CD14-positive monocyte (primary cell): ENCODE data around the gene JAKMIP2. TPM values are rescaled to one million over a fixed set of nuclear protein-coding genes. Genes with fewer than 3 reads are reported as not detected.

Source experiments
- DNase-seq, 3 donors: peaks; one replicate each; pipeline ENCODE4 v3.0.0-alpha.2; 2011 to 2022
- H2AFZ ChIP-seq: 2 replicates; pipeline ENCODE4 v1.6.0; 2012; ENCODE audit warnings: mild to moderate bottlenecking, low read depth, low read length, inconsistent platforms; ENCODE audit not compliant: insufficient read depth, poor library complexity, severe bottlenecking
- H3K27ac ChIP-seq, 2 donors: 1 replicate in 1 of 2; 2 replicates in 1 of 2; pipeline ENCODE4 v1.5.1; 2012 to 2013; ENCODE audit warnings: low read length in 2 of 2, control low read depth in 1 of 2, inconsistent platforms in 1 of 2, low read depth in 1 of 2, mild to moderate bottlenecking in 1 of 2
- H3K27me3 ChIP-seq, 2 donors: one replicate each; pipeline versions ENCODE4 v1.6.0 to v1.6.1; 2011 to 2013; ENCODE audit warnings: low read length in 2 of 2; ENCODE audit not compliant: control insufficient read depth in 2 of 2, insufficient read depth in 2 of 2
- H3K36me3 ChIP-seq, 2 donors: replicated peaks in 1 of 2; 1 replicate in 1 of 2; 2 replicates in 1 of 2; pipeline versions ENCODE4 v1.5.1 to v1.6.1; 2012 to 2013; ENCODE audit warnings: low read length in 2 of 2, control low read depth in 1 of 2, inconsistent platforms in 1 of 2, mild to moderate bottlenecking in 1 of 2; ENCODE audit not compliant: insufficient read depth in 2 of 2, control insufficient read depth in 1 of 2
- H3K4me1 ChIP-seq, 2 donors: 1 replicate in 1 of 2; 2 replicates in 1 of 2; pipeline versions ENCODE4 v1.5.1 to v1.6.1; 2012 to 2013; ENCODE audit warnings: low read length in 2 of 2, control low read depth in 1 of 2, inconsistent platforms in 1 of 2, mild to moderate bottlenecking in 1 of 2, moderate library complexity in 1 of 2; ENCODE audit not compliant: insufficient read depth in 2 of 2, control insufficient read depth in 1 of 2
- H3K4me2 ChIP-seq: replicated peaks from 2 replicates; pipeline ENCODE3; 2012; ENCODE audit warnings: low read length, moderate library complexity, mild to moderate bottlenecking; ENCODE audit not compliant: poor library complexity, severe bottlenecking; ENCODE audit errors: extremely low read depth
- H3K4me3 ChIP-seq, 3 experiments: fragments of 200-600 bp in 1 of 3; sonication (generic) in 1 of 3; replicated peaks in 1 of 3; 1 replicate in 2 of 3; 2 replicates in 1 of 3; pipeline ENCODE4 v1.5.1; 2011 to 2013; ENCODE audit warnings: low read length in 3 of 3, mild to moderate bottlenecking in 3 of 3, control low read depth in 2 of 3, low read depth in 2 of 3, inconsistent platforms in 1 of 3, moderate library complexity in 1 of 3
- H3K79me2 ChIP-seq: 2 replicates; pipeline ENCODE4 v1.6.0; 2012; ENCODE audit warnings: mild to moderate bottlenecking, control low read depth, inconsistent platforms, low read length, moderate library complexity; ENCODE audit not compliant: insufficient read depth
- H3K9ac ChIP-seq: 2 replicates; pipeline ENCODE4 v1.6.0; 2017; ENCODE audit warnings: low read length, mild to moderate bottlenecking; ENCODE audit not compliant: insufficient read depth, poor library complexity, severe bottlenecking
- H3K9me3 ChIP-seq, 2 donors: replicated peaks in 1 of 2; 1 replicate in 1 of 2; 2 replicates in 1 of 2; pipeline versions ENCODE4 v1.5.1 to v1.6.1; 2012 to 2013; ENCODE audit warnings: low read length in 2 of 2, control low read depth in 1 of 2; ENCODE audit not compliant: control insufficient read depth in 1 of 2, insufficient read depth in 1 of 2
- H4K20me1 ChIP-seq: 2 replicates; pipeline ENCODE4 v1.6.0; 2012; ENCODE audit warnings: mild to moderate bottlenecking, low read length, control low read depth, moderate library complexity; ENCODE audit not compliant: insufficient read depth
- H3K27ac Mint-ChIP-seq, 7 donors: one replicate each; pipeline ENCODE4 v1.8.0; 2020; ENCODE audit warnings: mild to moderate bottlenecking in 7 of 7, mixed read lengths in 7 of 7, moderate library complexity in 6 of 7, inconsistent platforms in 2 of 7
- H3K27me3 Mint-ChIP-seq, 3 donors: one replicate each; pipeline ENCODE4 v1.8.0; 2021 to 2022; ENCODE audit warnings: low read depth in 3 of 3, mild to moderate bottlenecking in 3 of 3, mixed read lengths in 3 of 3, moderate library complexity in 3 of 3, inconsistent platforms in 1 of 3
- H3K36me3 Mint-ChIP-seq, 2 donors: one replicate each; pipeline ENCODE4 v1.8.0; 2020; ENCODE audit warnings: mixed read lengths in 2 of 2, inconsistent platforms in 1 of 2, mild to moderate bottlenecking in 1 of 2
- H3K4me1 Mint-ChIP-seq: one replicate; pipeline ENCODE4 v1.8.0; 2020; ENCODE audit warnings: mild to moderate bottlenecking, mixed read lengths
- H3K4me3 Mint-ChIP-seq, 2 donors: one replicate each; pipeline ENCODE4 v1.8.0; 2020; ENCODE audit warnings: mild to moderate bottlenecking in 2 of 2, mixed read lengths in 2 of 2, moderate library complexity in 1 of 2
- H3K9me3 Mint-ChIP-seq, 7 donors: one replicate each; pipeline ENCODE4 v1.8.0; 2020 to 2022; ENCODE audit warnings: mixed read lengths in 7 of 7, mild to moderate bottlenecking in 6 of 7, moderate library complexity in 6 of 7, inconsistent platforms in 2 of 7
- CTCF ChIP-seq: fragments of 200-600 bp; IDR thresholded peaks from one replicate; pipeline ENCODE4 v1.8.0; 2022; ENCODE audit warnings: antibody characterized with exemption, mild to moderate bottlenecking
- WGBS: methylation state at CpG from one replicate; pipeline ENCODE4 v1.1.5; 2013; ENCODE audit warnings: missing lambda C conversion rate; ENCODE audit not compliant: insufficient coverage; 5-methylcytosine and 5-hydroxymethylcytosine counted together
- intact Hi-C, 2 donors: fragments of 100-400 bp; cut with micrococcal nuclease; formaldehyde crosslinking; loops; one replicate each; pipeline versions ENCODE4 v1.15.0 to v1.15.1; 2023
- polyA plus RNA-seq, 3 donors: library from polyadenylated mRNA; depleted of rRNA in 1 of 3; unstranded in 2 of 3; stranded (reverse) in 1 of 3; fragments of 300-500 nt in 2 of 3; fragments of >200 nt in 1 of 3; fragmentation: Illumina TruSeq in 2 of 3; gene quantifications; 1 replicate in 2 of 3; 2 replicates in 1 of 3; pipeline ENCODE4 v1.2.3, GENCODE V29; 2012 to 2021

Gene JAKMIP2
- polyA plus RNA-seq, 3 donors, result 0.02 TPM; not detected in 2

GRCh38 chr5:147639321-147639720 lies 143.2 kb downstream of the JAKMIP2 start:
- no peaks in the 10 kb centered on the region for H3K27me3 Mint-ChIP-seq
- intact Hi-C loops, result no loop called here
- Histone ChIP-seq H3K9me3 (no peaks in the 10 kb centered on the region), H3K9ac (no peak overlapping the region), H4K20me1 (no peaks in the 10 kb centered on the region), H3K27me3 (no peaks in the 10 kb centered on the region), H3K79me2 (no peaks in the 10 kb centered on the region), H3K36me3 (no peaks in the 10 kb centered on the region), H3K4me1 (no peaks in the 10 kb centered on the region), H2AFZ (no peak overlapping the region), H3K27ac (no peak overlapping the region), H3K4me3 (no peak overlapping the region), H3K4me2 (no peak overlapping the region)
- H3K27ac Mint-ChIP-seq, result no peak overlapping the region
- DNase-seq, result no peak
- TF ChIP-seq CTCF, result no peak
- no peaks in the 10 kb centered on the region for H3K4me1 Mint-ChIP-seq
- H3K36me3 Mint-ChIP-seq, result no peaks in the 10 kb centered on the region
- no peaks in the 10 kb centered on the region for H3K9me3 Mint-ChIP-seq
- H3K4me3 Mint-ChIP-seq, result no peak overlapping the region
- no CpG with 5 or more reads among the region's 5 CpGs for WGBS

DNA sequence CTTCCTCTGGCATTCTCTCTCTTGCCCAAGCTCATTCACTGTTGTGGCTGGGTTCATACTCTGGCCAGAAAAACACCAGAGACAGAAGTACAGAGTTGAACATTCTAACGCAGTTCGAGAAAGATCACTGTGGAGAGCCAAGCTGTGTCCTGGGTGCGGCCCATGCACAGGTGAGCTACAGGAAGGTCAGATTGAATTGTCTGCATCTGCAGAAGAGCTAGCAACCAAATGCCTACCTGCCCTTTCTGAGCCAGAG lies 145.9 kb downstream of the JAKMIP2 start:
- Histone ChIP-seq H3K9ac (no peak overlapping the region), H3K9me3 (no peaks in the 10 kb centered on the region), H3K36me3 (no peaks in the 10 kb centered on the region), H3K27me3 (no peaks in the 10 kb centered on the region), H2AFZ (no peak overlapping the region), H3K27ac (no peak overlapping the region), H3K4me2 (no peak overlapping the region), H3K4me1 (no peaks in the 10 kb centered on the region), H3K4me3 (no peak overlapping the region), H3K79me2 (no peaks in the 10 kb centered on the region), H4K20me1 (no peaks in the 10 kb centered on the region)
- Mint-ChIP-seq H3K27me3 (no peaks in the 10 kb centered on the region), H3K27ac (no peak overlapping the region), H3K9me3 (no peaks in the 10 kb centered on the region), H3K4me1 (no peaks in the 10 kb centered on the region), H3K4me3 (no peak overlapping the region), H3K36me3 (no peaks in the 10 kb centered on the region)
- no peak for DNase-seq
- no peak for TF ChIP-seq CTCF
- WGBS, result 98% methylated on average over 3 of the region's 3 CpGs
- intact Hi-C loops, result no loop called here
